HG03460 (cell line): Measurements from ENCODE around the gene LRMDA.

Source experiments
- ATAC-seq: cut with Tn5 transposase; IDR thresholded peaks from one replicate; pipeline ENCODE4 v1.9.1; 2021; ENCODE audit not compliant: unreplicated experiment

LRMDA gene

GRCh38 chr10:76433161-76434005 is 1002.0 kb downstream of the LRMDA start:
- ATAC-seq, result no peak

GRCh38 chr10:76435157-76435556 is 1003.7 kb downstream of the LRMDA start:
- no peak for ATAC-seq

GRCh38 chr10:76436401-76436811 is 1005.0 kb downstream of the LRMDA start:
- ATAC-seq, result no peak

DNA sequence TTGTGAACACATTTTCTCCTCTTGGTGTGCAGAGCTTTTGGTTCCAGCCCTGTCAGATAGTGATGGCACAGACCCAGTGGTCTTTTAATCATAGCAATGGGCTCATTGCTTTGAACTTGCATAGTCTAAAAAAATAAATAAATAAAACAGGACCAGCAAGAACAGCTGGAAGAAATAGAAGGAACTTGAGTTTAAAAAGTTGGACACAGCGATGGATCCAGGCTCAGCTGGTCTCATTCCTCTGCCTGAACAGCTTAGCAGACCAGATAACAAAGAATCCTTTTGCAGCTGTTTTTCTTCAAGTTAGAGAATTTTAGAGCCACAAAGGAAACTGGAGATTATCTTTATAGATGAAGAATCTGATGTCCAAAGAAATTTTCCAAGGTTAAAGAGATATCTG is 1005.6 kb downstream of the LRMDA start:
- ATAC-seq, result no peak

- no peak for ATAC-seq
These were observed 1009.0 kb downstream of the LRMDA start for GRCh38 chr10:76440426-76440825.

GRCh38 chr10:76442113-76442512 is 1010.7 kb downstream of the LRMDA start:
- no peak for ATAC-seq

DNA sequence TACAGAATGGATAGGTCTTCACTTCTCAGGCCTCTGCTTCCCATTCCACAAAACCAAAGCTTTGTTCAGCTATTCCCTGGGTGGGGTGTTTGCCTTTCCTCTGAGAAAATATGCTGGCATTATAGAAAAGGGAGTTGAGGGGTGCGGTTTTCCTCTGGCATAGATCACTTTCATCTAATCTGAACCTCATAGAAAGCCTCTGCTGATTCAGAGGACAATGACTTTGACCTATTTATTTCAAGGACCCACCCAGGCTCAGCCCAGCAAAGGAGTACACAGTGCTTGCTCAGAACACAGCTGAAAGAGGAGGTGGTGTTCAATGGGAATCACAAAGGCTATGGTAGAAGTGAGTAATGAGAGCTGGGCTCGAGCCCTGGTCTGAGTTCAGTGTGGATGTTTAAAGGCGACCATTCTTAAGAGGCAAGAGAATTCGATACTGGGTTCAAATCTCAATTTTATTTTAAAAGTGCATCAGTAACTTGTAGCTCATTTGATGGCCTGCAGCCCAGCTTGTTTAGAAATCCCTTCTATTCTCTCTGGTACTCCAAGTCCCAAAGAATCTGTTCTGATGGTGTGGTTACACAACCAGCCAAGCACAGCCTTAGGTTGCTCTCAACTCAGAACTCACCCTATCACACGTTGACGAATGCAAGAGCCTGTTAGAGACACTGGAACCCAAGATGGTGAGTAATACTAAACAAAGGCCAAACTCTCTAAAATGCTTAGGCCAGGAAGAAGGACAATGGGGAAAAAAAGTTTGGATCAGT is 1012.8 kb downstream of the LRMDA start:
- ATAC-seq, result no peak

DNA sequence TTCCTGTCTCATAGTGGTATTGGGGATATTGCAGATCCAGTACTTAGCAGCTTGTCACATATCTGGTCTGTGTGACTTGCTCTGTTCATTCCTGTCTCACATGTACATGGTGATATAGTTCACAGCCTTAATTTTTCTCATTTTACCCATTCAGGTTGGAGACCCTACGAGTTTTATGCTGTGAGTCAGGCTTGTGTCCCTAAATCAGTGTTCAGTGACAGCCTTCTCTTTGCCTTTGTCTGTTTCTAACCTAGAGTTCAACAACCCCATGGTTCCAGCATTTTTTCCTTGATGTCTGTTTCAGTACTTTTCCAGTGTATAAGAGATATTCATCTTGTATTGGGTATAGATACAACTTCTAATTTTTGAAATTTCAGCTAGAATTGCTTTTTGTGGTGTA is 1016.2 kb downstream of the LRMDA start:
- ATAC-seq, result no peak

DNA sequence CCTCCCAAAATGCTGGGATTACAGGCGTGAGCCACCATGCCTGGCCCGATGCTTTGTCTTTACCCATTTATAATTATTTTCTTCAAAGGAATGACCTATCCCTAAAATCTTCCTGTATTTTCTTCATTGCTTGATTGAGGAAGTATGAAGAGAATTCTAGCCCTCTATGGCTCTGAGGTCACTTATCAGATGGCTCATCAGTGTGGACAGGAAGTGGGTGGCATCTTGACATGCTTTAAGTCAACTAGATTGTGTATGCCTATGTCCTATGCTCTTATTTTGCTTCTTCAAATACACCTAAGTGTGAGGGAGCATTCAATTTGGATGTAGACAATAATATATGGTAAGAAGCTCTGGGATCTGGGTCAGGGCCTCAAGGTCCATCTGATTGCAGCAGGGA is 1020.5 kb downstream of the LRMDA start:
- ATAC-seq, result no peak

DNA sequence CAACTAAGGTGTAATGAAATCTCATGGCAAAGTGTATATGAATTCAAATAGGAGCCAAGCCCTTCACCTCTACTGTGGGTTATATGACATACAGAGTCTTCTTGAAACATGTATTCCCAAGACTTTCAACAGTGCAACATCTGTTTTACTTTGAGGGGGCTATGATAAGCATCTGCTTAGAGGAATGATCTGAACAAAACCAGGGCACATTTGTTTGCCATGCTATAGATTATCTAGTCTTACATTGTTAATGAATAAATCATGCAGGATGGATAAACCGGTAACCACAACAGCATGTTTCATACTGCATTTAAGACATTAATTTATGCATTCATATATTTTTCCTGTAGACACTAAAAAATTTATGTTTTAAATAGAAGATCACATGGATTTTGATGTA is 1021.9 kb downstream of the LRMDA start:
- ATAC-seq, result no peak

- ATAC-seq, result no peak
These were observed 1022.6 kb downstream of the LRMDA start for GRCh38 chr10:76453997-76454396.

DNA sequence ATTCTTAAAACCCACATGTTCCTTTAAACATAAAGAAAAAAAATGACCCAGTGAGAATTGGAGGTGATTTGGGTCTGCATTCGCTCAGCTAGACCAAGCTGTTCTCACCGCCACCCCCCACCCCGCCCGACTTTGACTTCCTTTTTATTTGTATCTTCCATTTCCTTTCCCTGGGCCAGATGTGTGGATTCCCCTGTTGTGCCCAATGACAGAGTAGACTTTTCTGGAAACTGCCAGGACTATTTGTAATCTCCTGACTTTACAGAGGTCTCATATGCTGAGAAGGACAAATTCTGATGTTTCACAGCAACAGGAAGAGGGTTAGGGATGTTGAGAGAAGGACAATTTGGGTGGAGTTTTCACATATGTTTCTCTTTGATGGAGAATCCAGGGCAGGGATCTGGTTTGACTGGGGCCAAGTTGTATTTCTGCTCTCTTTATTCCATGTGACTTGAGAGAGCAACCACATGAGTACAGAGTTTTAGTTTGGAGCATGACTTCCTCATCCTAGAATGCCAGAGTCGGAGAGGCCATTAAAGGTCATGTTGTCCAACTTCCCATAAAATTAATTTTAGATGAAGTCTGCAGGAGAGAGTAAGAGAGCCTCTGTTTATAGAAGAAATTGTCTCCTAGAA is 1023.2 kb downstream of the LRMDA start:
- ATAC-seq, result no peak

- no peak for ATAC-seq
These were observed 1024.8 kb downstream of the LRMDA start for GRCh38 chr10:76456197-76456596.

DNA sequence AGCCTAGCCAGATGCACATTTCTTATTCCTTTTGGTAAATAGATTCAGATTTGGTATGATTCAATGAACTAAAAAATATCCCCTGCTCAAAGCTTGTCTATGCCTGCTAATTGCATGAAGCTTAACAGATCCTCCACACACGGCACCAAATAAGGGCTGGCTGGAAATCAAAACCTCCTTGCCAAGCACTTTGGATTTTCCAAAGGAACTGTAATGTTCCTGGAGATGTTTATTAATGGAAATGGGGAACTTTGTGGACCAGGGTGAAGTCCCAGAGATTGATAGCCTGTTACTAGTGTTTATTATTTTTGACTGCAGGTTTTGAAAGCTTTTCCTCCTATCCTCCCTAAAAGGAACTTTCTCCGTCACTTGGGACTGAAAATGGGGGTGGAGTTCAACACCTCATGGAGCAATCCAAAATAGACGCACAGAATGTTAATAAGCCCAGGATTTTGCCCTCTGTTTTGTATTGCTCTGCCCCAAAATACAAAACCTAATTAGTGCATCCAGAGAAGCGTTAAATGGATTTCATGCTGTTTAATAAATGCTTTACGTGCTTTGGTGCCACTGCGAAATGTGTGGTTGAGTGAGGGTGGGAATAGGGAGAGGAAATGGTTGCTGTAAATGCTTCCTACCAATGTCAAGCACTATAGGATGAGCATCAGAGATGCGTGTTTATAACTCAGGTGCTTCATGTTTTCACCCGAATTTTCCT is 1027.7 kb downstream of the LRMDA start:
- ATAC-seq, result no peak

GRCh38 chr10:76461024-76461423 is 1029.6 kb downstream of the LRMDA start:
- ATAC-seq, result no peak

DNA sequence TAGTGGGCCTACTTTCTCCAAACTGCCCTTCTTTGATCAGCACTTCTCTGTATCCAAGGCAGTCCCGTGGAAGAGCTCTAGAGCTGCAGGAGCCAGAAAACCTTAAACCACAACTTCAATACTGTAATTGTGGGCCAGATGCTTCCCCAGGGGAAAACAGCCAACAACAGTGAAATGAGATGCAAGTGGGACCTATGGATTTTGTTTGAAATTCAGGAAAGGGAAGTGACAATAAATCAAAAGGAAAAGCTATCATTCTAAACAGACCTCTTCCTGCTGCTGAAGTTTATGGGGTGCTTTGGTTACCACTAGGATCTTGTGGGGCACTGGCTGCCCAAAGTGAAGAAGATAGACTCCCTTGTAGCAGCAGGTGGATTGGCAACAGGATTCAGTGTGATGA is 1031.7 kb downstream of the LRMDA start:
- no peak for ATAC-seq

- ATAC-seq, result no peak
These were observed 1035.5 kb downstream of the LRMDA start for GRCh38 chr10:76466836-76467503.

DNA sequence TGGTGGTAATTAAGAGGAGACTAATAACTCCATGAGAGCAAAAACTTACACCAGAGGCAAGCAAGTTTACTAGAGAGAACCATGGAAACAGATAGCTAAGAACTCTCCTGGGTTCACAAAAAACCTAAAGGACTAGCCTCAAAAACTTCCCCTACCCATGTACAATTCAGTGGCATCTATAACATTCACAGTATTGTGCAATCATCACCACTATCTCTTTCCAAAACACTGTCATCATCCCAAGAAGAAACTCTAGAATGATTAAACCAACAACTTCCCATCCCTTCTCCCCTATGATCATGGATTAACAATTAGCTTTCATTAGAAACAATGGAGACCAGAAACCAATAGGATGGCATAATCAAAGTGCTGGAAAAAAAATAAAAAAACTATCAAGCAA is 1038.3 kb downstream of the LRMDA start:
- no peak for ATAC-seq

- ATAC-seq, result no peak
These were observed 1047.8 kb downstream of the LRMDA start for GRCh38 chr10:76479103-76479790.

DNA sequence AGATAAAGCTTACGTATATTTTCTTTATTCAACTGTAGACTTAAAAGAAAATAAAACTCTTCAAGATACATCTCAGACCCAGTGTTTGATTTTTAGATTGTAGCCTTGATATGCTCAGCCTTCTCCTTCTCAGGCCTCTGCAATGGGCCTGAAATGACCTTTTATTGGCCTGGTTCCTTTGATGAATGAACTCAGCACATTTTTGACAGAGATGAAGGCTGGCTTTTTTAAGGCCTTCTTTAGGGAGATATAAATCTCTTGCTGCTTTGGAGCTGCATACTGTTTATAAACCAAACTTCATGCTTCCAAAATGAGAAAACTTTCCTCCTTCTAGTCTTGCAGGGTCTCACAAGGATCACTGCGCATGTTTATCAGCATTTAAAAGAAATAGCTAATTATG is 1049.8 kb downstream of the LRMDA start:
- ATAC-seq, result no peak
